OCI-LY7 (cell line): ENCODE results near the gene ESAM. TPM values are rescaled to one million over a fixed set of nuclear protein-coding genes. Genes with fewer than 3 reads are reported as not detected.

ENCODE experiments used
- BruUV-seq: library from RNA; stranded (reverse); fragments of 400-500 nt; replicated peaks from 2 replicates; lab custom pipeline; 2021; lab: Mats Ljungman, UMichigan
- CTCF ChIA-PET: fragments of 300-600 bp; sonication (Branson Sonifier 250); formaldehyde crosslinking; loops from one replicate; lab custom pipeline; 2022; ENCODE audit warnings: antibody characterized with exemption; ENCODE audit not compliant: unreplicated experiment; lab: Charles Lee
- POLR2A ChIA-PET: fragments of 300-600 bp; sonication (Branson Sonifier 250); formaldehyde crosslinking; loops from one replicate; lab custom pipeline; 2022; ENCODE audit warnings: antibody characterized with exemption; lab: Charles Lee
- DNase-seq: peaks from one replicate; pipeline ENCODE4 v3.0.0-alpha.2; 2015; ENCODE audit warnings: low spot score
- H2AFZ ChIP-seq: fragments of 200-600 bp; sonication (generic), shearing (Covaris generic); 2 replicates; pipeline ENCODE4 v1.6.1; 2014; ENCODE audit warnings: mild to moderate bottlenecking, antibody characterized with exemption, low read length, moderate library complexity
- H3K27ac ChIP-seq: fragments of 200-600 bp; sonication (generic); 2 replicates; pipeline ENCODE4 v1.5.1; 2014; ENCODE audit warnings: mixed run types, low read depth, mild to moderate bottlenecking, moderate library complexity, low read length, inconsistent platforms; ENCODE audit not compliant: poor library complexity, severe bottlenecking
- H3K36me3 ChIP-seq: fragments of 200-600 bp; sonication (generic); 2 replicates; pipeline ENCODE4 v1.6.1; 2014; ENCODE audit warnings: mild to moderate bottlenecking, antibody characterized with exemption, low read length, moderate library complexity, mixed read lengths; ENCODE audit not compliant: insufficient read depth
- H3K4me1 ChIP-seq: fragments of 200-600 bp; sonication (generic); 2 replicates; pipeline ENCODE4 v1.5.1; 2014; ENCODE audit warnings: mild to moderate bottlenecking, low read length; ENCODE audit not compliant: insufficient read depth, poor library complexity, severe bottlenecking
- H3K4me2 ChIP-seq: fragments of 200-600 bp; sonication (generic); 2 replicates; pipeline ENCODE4 v1.6.1; 2014; ENCODE audit warnings: mild to moderate bottlenecking, low read length
- H3K4me3 ChIP-seq: fragments of 200-600 bp; sonication (generic); 2 replicates; pipeline ENCODE4 v1.5.1; 2014; ENCODE audit warnings: mild to moderate bottlenecking, low read depth, low read length; ENCODE audit not compliant: poor library complexity, severe bottlenecking
- H3K79me2 ChIP-seq: fragments of 200-600 bp; sonication (generic); 2 replicates; pipeline ENCODE4 v1.6.1; 2016; ENCODE audit warnings: low read depth, mild to moderate bottlenecking, low read length, moderate library complexity, mixed read lengths; ENCODE audit not compliant: insufficient read depth
- H3K9me2 ChIP-seq: fragments of 200-600 bp; sonication (generic); 2 replicates; pipeline ENCODE4 v1.6.1; 2016; ENCODE audit warnings: mild to moderate bottlenecking, low read length, mixed read lengths; ENCODE audit not compliant: insufficient read depth
- H3K9me3 ChIP-seq: fragments of 200-600 bp; sonication (generic); 2 replicates; pipeline ENCODE4 v1.6.1; 2014; ENCODE audit warnings: mild to moderate bottlenecking, mixed run types, low read length, mixed read lengths
- H4K20me1 ChIP-seq: fragments of 200-600 bp; sonication (generic); 2 replicates; pipeline ENCODE4 v1.6.1; 2014; ENCODE audit warnings: mild to moderate bottlenecking, antibody characterized with exemption, low read length, moderate library complexity, mixed read lengths; ENCODE audit not compliant: insufficient read depth
- CTCF ChIP-seq: fragments of 200-600 bp; sonication (generic); conservative IDR thresholded peaks from 2 replicates; pipeline ENCODE4 v1.5.1; 2014; ENCODE audit warnings: mild to moderate bottlenecking, antibody characterized with exemption, low read length, moderate library complexity, mixed read lengths
- EZH2phosphoT487 ChIP-seq: fragments of 200-600 bp; sonication (generic); IDR thresholded peaks from 2 replicates; pipeline ENCODE4 v1.6.1; 2018; ENCODE audit warnings: low read depth, borderline replicate concordance, mild to moderate bottlenecking, mixed run types, antibody characterized with exemption, low read length, moderate library complexity, mixed read lengths
- intact Hi-C: fragments of 100-400 bp; cut with micrococcal nuclease; formaldehyde crosslinking; loops from one replicate; pipeline ENCODE4 v1.10.0; 2022; ENCODE audit not compliant: unreplicated experiment
- total RNA-seq, 2 experiments: library from RNA; depleted of rRNA in 1 of 2; stranded (reverse); fragments of >200 nt in 1 of 2; shearing (Covaris generic) in 1 of 2; gene quantifications; 2 replicates each; pipeline ENCODE4 v1.2.3, GENCODE V29; 2014 to 2022

Gene ESAM
- total RNA-seq, 2 experiments from 2014 or later: 0.35 to 0.49 TPM

GRCh38 chr11:124729571-124729970 lies 32.5 kb downstream of the ESAM start:
- no peak overlapping the region for H2AFZ ChIP-seq
- H3K27ac ChIP-seq: no peak overlapping the region
- H4K20me1 ChIP-seq: no peaks in the 10 kb centered on the region
- H3K9me2 ChIP-seq: no peaks in the 10 kb centered on the region
- no TSS peak for BruUV-seq
- H3K4me3 ChIP-seq: no peak overlapping the region
- TF ChIP-seq EZH2phosphoT487: no peak
- TF ChIP-seq CTCF: no peak
- H3K4me1 ChIP-seq: peaks cover 22% of the 10 kb centered on the region
- H3K36me3 ChIP-seq: no peaks in the 10 kb centered on the region
- no peak for DNase-seq
- CTCF ChIA-PET: no interaction called here
- intact Hi-C loops: no loop called here
- no peaks in the 10 kb centered on the region for H3K79me2 ChIP-seq
- H3K4me2 ChIP-seq: no peak overlapping the region
- H3K9me3 ChIP-seq: no peaks in the 10 kb centered on the region
- POLR2A ChIA-PET: no interaction called here

- Histone ChIP-seq H2AFZ (no peak overlapping the region), H3K9me3 (no peaks in the 10 kb centered on the region), H3K36me3 (no peaks in the 10 kb centered on the region), H3K9me2 (no peaks in the 10 kb centered on the region), H3K4me3 (no peak overlapping the region), H3K79me2 (no peaks in the 10 kb centered on the region), H3K4me1 (peaks cover 27% of the 10 kb centered on the region), H3K4me2 (no peak overlapping the region), H4K20me1 (no peaks in the 10 kb centered on the region), H3K27ac (no peak overlapping the region)
- BruUV-seq: no TSS peak
- intact Hi-C loops: no loop called here
- no peak for TF ChIP-seq CTCF
- ChIA-PET CTCF (no interaction called here), POLR2A (no interaction called here)
- DNase-seq: no peak
These were observed 34.0 kb downstream of the ESAM start for GRCh38 chr11:124728134-124728533.

GRCh38 chr11:124727474-124727873 lies 34.6 kb downstream of the ESAM start:
- Histone ChIP-seq H3K9me2 (no peaks in the 10 kb centered on the region), H3K4me1 (peaks cover 31% of the 10 kb centered on the region), H3K4me2 (no peak overlapping the region), H2AFZ (no peak overlapping the region), H3K36me3 (no peaks in the 10 kb centered on the region), H3K9me3 (no peaks in the 10 kb centered on the region), H3K27ac (no peak overlapping the region), H3K4me3 (no peak overlapping the region), H4K20me1 (no peaks in the 10 kb centered on the region), H3K79me2 (no peaks in the 10 kb centered on the region)
- BruUV-seq: no TSS peak
- no peak for TF ChIP-seq CTCF
- no peak for TF ChIP-seq EZH2phosphoT487
- CTCF ChIA-PET: no interaction called here
- intact Hi-C loops: no loop called here
- POLR2A ChIA-PET: interaction anchor here (1.0 kb wide), 1 partner anchor 52 kb away, joined by 4 read pairs; no protein-coding TSS in a partner anchor
- no peak for DNase-seq
